Gastrocnemius medialis (tissue), 4 donors: ENCODE measurements around the gene HACD2.

Source experiments
- CTCF ChIP-seq, 5 experiments: fragments of 450-650 bp in 3 of 5; fragments of 200-600 bp in 2 of 5; sonication (generic) in 2 of 5; IDR thresholded peaks in 4 of 5; conservative IDR thresholded peaks in 1 of 5; 1 replicate in 4 of 5; 2 replicates in 1 of 5; pipeline ENCODE4 v1.5.1; 2016 to 2019; ENCODE audit warnings: antibody characterized with exemption in 5 of 5, mild to moderate bottlenecking in 3 of 5, moderate library complexity in 3 of 5
- POLR2A ChIP-seq, 2 donors: fragments of 450-650 bp; IDR thresholded peaks; one replicate each; pipeline ENCODE4 v1.6.1; 2017; ENCODE audit warnings: antibody characterized with exemption in 2 of 2, mild to moderate bottlenecking in 2 of 2, moderate library complexity in 2 of 2

GRCh38 chr3:123526474-123526873, 58.4 kb downstream of the HACD2 start:
- TF ChIP-seq CTCF (IDR thresholded peaks at IDR 0.05 in 4 of 5, conservative IDR thresholded peaks at IDR 0.05 in 1 of 5) (no peak), POLR2A (IDR thresholded peaks at IDR 0.05) (no peak)
